ENCODE data around the gene RPS6KL1. TPM values are rescaled to one million over a fixed set of nuclear protein-coding genes. Genes with fewer than 3 reads are reported as not detected.

RPS6KL1 gene
- total and polyA plus RNA-seq, 2 experiments from 2014 or later: 5.6 to 6.5 TPM

- H3K9me2 ChIP-seq (ENCODE audit: insufficient read depth): no peaks in the 10 kb centered on the region
- 0 out of 2 replicates have a peak, but pooled peaks cover 3% of the 10 kb centered on the region for H3F3A ChIP-seq (replicated peaks; ENCODE audit: low read depth)
- DNase-seq (ENCODE audit: low spot score) (no peak), ATAC-seq (no peak; the same call in 2 of the 3 replicates)
- no peaks in the 10 kb centered on the region for H3K79me2 ChIP-seq (replicated peaks; ENCODE audit: insufficient read depth)
- H3K27ac ChIP-seq (ENCODE audit: low read depth): no peak overlapping the region
- H3K36me3 Mint-ChIP-seq (ENCODE audit: low read depth): peaks cover 13% of the 10 kb centered on the region
- no peaks in the 10 kb centered on the region for H3K27me3 ChIP-seq (ENCODE audit: insufficient read depth)
- H3K4me3 Mint-ChIP-seq: no peak overlapping the region
- H2AFZ ChIP-seq: no peak overlapping the region
- peaks cover under 1% of the 10 kb centered on the region for H4K20me1 ChIP-seq (replicated peaks; ENCODE audit: insufficient read depth)
- TF ChIP-seq REST (IDR thresholded peaks at IDR 0.05; ENCODE audit: unreplicated experiment) (no peak), POLR2AphosphoS5 (IDR thresholded peaks at IDR 0.05; ENCODE audit: low read depth) (no peak), ZNF462 (CRISPR knock-in tag; IDR thresholded peaks at IDR 0.05) (no peak), ZNF331 (CRISPR knock-in tag; IDR thresholded peaks at IDR 0.05; ENCODE audit: low read depth) (no peak), JUNB (IDR thresholded peaks at IDR 0.05; ENCODE audit: unreplicated experiment) (no peak), EZH2phosphoT487 (IDR thresholded peaks at IDR 0.05; ENCODE audit: unreplicated experiment) (no peak), EZH2 (IDR thresholded peaks at IDR 0.05; ENCODE audit: low read depth, unreplicated experiment) (no peak), STAT1 (IDR thresholded peaks at IDR 0.05; ENCODE audit: unreplicated experiment) (no peak), CREB1 (CRISPR knock-in tag; IDR thresholded peaks at IDR 0.05; ENCODE audit: low read depth) (no peak), NANOG (IDR thresholded peaks at IDR 0.05; ENCODE audit: borderline replicate concordance) (no peak), ZNF114 (CRISPR knock-in tag; IDR thresholded peaks at IDR 0.05) (no peak)
- TF ChIP-seq, protein P1, sequence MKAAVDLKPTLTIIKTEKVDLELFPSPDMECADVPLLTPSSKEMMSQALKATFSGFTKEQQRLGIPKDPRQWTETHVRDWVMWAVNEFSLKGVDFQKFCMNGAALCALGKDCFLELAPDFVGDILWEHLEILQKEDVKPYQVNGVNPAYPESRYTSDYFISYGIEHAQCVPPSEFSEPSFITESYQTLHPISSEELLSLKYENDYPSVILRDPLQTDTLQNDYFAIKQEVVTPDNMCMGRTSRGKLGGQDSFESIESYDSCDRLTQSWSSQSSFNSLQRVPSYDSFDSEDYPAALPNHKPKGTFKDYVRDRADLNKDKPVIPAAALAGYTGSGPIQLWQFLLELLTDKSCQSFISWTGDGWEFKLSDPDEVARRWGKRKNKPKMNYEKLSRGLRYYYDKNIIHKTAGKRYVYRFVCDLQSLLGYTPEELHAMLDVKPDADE (IDR thresholded peaks at IDR 0.05): no peak
- TF ChIP-seq, protein P2, sequence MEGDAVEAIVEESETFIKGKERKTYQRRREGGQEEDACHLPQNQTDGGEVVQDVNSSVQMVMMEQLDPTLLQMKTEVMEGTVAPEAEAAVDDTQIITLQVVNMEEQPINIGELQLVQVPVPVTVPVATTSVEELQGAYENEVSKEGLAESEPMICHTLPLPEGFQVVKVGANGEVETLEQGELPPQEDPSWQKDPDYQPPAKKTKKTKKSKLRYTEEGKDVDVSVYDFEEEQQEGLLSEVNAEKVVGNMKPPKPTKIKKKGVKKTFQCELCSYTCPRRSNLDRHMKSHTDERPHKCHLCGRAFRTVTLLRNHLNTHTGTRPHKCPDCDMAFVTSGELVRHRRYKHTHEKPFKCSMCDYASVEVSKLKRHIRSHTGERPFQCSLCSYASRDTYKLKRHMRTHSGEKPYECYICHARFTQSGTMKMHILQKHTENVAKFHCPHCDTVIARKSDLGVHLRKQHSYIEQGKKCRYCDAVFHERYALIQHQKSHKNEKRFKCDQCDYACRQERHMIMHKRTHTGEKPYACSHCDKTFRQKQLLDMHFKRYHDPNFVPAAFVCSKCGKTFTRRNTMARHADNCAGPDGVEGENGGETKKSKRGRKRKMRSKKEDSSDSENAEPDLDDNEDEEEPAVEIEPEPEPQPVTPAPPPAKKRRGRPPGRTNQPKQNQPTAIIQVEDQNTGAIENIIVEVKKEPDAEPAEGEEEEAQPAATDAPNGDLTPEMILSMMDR (conservative IDR thresholded peaks at IDR 0.05; ENCODE audit: low read depth in 2 of 2): no peak
- no peaks in the 10 kb centered on the region for H3K9me3 Mint-ChIP-seq
- no peaks in the 10 kb centered on the region; the same call in 1 of the 3 replicates for H3K4me1 Mint-ChIP-seq
- H3K27me3 Mint-ChIP-seq (ENCODE audit: insufficient read depth, low read depth, poor library complexity): peaks cover 11% of the 10 kb centered on the region
- H3K4me1 ChIP-seq (ENCODE audit: insufficient read depth): no peaks in the 10 kb centered on the region
- no peak overlapping the region; the same call in 1 of the 2 replicates for H3K27ac Mint-ChIP-seq
- H3K4me3 ChIP-seq: no peak overlapping the region
- H3K36me3 ChIP-seq (ENCODE audit: insufficient read depth): no peaks in the 10 kb centered on the region
- H3K4me2 ChIP-seq: no peak overlapping the region
These were observed 14.2 kb downstream of the RPS6KL1 start for GRCh38 chr14:74908861-74909341.
